Hepatic stellate cell (primary cell): ENCODE measurements around the gene GABRR2.
A peak's percentile ranks its signal among the peaks of the same experiment; 100 is the strongest.
"Not testable (repeated sequence)": the region's sequence is repeated elsewhere in the genome, so short reads cannot be mapped to it uniquely, and the experiment has no call there.

Experiments
- DNase-seq: peaks from one replicate; pipeline ENCODE4 v3.0.0; 2011; ENCODE audit warnings: low spot score

The GABRR2 gene

DNA sequence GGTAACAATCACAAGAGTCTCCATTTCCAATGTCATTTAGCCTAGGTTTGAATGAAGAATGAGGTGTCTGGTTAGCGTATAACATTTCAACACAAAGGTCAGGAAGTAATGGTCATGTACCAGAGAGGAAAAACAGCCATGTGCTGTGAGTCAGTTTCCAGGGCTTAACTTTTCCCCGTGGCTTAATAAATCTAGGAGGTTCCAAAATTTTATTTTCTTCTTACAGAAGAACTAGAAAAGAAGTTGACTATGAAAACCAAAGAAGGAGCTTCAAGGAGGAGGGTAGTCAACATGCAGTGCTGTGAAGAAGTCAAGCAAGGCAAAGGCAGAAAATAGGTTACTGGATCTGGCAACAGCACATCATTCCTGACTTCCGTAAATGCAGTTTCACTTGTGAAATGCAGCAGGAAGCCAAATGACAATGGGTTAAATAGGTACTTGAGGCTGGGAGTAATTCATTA lies 8.4 kb upstream of the GABRR2 start:
- no peak for DNase-seq

DNA sequence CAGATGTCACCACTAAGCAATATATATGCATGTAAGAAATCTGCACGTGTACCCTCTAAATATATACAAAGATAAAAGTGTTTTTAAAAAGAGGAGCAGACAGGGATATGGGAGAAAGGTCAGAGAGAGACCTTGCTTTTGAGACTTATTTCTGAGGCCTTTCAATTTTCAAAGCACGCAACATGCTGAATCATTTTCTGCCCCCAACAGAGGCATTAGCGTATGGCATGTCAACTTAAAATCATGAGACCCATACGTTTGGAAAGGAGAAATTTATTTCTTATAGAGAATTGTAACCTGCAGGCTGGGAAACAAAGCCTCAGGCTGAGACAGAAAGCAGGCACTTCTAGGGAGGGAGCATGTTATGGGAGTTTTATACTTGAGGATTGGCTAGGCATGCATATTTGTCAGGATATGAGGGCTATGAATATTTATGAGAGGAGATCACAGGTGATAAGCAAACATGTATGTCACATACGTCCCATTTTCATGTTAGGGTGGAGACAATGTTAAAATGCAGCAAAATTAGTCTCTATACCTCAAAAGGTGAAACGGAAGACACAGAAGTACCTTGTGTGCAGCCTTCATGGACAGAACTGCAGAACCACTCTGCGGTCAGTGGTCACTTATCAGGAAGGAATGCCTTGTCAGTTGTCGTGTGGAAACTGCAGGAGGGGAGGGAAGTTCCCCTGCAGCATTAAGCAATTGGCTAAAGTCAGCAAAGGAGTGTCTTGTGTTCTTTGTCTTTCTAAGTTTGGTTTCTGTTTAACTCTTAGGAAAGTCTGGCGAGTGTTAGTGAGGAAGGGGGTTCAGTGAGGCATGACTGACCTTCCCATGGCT lies 6.3 kb upstream of the GABRR2 start:
- DNase-seq, result no peak

DNA sequence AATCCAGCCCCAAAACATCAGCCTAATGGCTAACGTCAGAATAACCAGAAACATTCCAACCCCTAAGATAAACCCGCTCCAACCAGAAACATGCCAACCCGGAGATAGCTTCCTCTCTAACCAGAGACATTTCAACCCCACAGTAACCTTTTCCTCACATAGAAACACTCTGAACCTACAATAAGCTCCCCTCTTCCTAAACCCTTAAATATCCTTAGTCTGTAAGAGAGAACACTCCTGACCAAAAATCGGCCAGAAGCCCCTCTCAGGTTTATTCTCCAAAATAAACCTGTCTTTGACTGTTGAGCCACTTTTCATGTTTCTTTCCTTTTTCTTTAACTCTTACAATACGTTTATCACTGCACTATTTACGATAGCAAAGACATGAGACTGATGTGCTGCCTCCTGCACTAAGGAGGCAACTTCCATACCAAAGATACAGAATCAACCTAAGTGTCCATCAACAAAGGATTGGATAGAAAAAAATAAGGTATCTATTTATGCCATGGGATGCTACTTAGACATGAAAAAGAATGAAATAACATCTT lies 5.0 kb upstream of the GABRR2 start:
- no peak for DNase-seq

DNA sequence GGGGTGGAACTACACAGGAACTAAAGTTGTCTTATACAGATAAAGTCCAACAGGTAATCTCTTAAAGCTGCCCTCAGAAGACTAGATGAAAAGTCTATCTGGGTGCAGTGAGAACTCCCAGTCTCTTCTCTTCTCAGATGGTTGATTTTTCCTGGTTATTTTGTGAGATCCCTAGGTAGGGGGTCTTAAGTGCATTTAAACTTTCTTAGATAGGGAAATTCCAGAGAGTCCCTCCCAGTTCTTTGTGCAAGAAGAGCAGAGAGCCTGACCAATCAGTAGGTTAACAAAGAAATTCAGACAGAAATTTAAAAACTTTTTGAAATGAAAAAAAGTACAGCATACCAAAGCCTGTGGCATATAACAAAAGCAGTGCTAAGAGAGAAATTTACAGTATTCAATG lies 2.0 kb upstream of the GABRR2 start:
- no peak for DNase-seq

DNA sequence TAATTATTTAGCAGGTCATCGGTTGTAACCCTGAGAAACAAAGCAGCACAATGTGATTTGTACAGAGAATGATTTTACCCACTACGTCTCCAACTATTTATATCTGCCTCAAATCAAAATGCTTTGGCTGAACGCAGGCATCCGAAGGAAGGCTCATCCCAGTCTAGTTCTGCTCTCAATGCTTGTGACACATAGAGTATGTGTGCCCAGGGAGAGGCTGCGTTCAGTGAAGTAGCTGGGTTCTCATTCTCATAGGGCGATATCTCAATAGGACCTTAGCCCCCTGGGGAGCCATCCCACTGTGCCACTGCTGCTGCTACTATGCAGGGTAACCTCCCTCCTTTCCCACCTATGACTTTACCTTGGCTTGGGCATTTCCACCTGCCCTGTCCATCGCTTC lies 407 bp downstream of the GABRR2 start:
- no peak for DNase-seq

DNA sequence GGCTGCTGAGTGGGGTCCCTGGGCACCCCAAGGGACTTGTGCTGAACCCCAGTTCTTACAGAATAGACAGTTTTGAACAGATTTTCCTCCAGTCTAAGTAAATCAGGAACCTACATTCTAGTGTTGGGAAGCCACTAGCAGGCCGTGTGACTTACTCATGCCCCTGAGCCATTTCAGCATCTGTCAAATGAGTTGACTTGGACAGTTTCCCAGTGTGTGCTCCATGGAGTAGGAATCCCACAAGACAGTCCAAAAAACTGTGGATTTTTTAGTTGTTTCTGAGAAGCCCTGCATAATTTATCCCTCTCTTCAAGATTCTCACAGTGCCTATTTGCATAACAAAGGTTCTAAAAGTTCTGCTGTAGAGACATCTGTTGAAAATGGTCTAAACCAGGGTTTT lies 2.1 kb downstream of the GABRR2 start:
- DNase-seq, result peak; percentile 79

DNA sequence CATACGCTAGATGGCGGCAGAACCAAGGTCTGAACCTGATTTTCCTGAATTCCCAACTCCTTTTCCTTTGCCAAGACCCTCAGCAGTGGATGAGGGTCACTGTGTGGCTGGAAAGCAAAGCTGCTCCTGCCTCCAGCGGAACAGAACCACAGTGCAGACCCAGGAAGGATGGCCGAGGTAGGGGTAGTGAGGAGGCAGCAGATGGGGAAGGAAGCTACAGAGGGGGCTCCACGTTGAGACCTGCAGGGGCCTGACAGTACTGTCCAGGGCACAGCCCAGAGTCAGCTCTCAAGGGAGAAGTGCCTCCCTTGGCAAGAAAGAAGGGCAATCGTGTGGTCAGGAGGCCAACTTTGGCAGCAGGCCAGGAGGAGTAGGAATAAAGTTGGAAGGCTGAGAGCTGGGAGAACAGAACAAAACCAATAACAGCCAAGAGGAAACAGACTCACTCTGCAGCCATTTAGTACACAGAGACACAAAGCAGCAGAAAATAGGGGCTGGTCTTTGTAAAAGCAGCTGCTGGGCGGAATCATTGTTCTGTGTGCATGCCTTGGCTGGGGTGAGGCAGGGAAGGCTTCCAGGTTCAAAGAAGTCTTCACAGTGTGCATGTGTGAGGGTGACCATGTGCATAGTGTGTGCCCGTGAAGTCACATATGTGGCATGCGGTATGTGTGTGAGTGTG lies 3.1 kb downstream of the GABRR2 start:
- DNase-seq, result peak; percentile 31

DNA sequence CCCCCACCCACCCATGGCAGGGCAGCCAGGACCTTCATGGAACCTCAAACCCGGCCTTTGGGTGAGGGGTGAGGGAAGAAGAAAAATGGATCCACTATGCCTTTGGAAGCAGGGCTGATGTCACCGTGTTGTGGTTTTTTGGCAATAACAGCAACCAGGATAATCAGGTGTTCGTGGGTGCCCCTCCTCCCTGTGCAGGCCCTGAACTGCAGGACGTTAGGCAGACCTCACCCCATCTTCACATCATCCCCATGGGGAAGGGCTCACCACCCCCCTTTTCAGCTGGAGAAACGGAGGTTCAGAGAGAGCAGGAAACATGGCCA lies 3.6 kb downstream of the GABRR2 start:
- no peak for DNase-seq

DNA sequence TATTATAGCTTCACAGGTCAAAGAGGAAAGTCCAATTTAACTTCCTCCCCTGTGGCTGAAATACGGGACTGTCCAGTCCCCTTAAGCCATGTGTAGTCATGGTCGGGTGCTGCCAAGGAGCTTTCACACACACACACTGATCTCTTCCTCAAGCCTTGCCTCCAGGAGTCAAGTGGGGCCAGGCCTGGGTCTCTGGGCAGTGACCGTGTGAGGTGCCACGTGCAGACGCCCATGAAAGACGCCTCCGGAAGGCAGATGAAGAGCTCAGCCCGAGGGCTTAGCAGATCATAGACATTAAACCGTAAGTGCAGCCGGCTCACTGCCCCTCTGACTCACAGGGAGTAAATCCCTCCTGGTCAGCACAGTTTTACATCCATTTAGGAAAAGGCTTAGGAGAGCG lies 4.2 kb downstream of the GABRR2 start:
- DNase-seq, result peak; percentile 35

DNA sequence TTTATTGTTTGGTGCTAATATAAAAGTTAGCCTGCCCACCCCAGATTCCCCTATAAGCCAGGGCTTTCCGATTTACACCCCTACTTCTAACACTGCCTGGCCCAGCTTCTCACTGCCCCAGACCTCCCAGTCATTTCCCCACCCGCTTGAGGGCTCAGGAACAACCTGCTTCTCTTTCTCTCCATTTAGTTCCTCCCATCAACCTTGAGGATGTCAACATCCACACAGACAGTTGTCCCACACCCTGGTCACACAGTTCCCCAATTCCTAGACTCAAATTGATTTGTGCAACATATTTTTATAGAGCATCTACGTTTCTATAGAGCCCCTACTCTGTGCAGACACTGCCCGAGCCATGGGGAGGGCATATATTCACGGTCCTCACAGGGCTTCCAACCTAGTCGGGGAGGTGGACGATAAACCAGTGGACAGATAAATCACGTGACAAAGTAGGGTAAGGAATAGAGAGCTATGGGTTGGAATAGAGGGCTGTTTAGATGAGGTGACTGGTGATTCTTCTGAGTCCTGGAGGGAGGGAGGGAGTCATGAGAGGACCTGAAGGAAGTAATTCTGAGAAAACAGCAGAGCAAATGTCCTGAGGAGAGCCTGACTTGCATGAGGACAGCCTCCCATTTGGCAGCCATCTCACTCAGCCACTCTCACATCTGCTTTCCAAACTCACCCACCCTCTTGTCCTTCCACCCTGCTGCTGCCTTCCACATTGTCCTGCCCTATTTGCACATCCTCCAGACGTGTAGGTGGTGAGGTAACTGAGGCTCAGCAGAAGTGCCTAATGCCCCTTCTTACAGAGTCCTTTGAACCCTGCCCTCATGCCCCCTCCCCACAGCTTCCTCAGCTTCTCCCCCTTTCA lies 6.3 kb downstream of the GABRR2 start:
- DNase-seq, result no peak

DNA sequence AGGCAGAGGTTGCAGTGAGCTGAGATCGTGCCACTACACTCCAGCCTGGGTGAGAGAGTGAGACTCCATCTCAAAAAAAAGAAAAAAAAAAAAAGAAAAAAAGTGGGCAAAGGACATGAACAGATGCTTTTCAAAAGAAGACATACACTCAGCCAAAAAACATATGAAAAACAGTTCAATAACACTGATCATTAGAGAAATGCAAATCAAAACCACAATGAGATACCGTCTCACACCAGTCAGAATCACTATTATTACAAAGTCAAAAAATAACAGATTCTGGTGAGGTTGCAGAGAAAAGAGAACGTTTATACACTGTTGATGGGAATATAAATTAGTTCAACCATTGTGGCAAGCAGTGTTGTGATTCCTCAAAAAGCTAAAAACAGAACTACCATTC lies 10.6 kb downstream of the GABRR2 start:
- DNase-seq, result not testable (repeated sequence)

DNA sequence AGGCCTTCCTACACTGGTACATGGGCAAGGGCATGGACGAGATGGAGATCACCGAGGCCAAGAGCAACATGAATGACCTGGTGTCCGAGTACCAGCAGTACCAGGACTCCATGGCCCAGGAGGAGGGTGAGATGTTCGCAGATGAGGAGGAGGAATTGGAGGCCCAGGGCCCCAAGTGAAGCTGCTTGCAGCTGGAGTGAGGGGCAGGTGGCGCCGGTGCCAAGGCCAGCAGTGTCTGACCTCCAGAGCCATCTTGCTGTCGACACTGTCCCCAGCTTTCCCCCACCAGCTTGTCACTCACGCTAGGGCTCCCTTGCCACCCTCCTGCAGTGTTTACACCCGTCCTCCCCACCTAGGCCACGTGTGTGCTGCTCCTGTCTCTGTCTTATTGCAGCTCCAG lies 12.2 kb downstream of the GABRR2 start:
- DNase-seq, result no peak

DNA sequence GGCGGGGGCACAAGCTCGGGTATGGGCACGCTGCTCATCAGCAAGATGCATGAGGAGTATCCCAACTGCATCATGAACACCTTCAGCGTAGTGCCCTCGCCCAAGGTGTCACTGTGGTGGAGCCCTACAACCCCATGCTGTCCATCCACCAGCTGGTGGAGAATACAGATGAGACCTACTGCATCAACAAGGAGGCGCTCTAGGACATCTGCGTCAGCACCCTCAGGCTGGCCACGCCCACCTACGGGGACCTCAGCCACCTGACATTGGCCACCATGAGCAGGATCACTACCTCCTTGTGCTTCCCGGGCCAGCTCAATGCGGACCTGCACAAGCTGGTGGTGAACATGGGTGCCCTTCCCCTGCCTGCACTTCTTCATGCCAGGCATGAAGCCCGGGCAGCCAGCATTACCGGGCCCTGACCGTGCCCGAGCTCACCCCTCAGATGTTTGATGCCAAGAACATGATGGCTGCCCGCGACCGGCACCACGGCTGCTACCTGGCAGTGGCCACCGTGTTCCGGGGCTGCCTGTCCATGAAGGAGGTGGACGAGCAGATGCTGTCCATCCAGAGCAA lies 12.8 kb downstream of the GABRR2 start:
- no peak for DNase-seq

DNA sequence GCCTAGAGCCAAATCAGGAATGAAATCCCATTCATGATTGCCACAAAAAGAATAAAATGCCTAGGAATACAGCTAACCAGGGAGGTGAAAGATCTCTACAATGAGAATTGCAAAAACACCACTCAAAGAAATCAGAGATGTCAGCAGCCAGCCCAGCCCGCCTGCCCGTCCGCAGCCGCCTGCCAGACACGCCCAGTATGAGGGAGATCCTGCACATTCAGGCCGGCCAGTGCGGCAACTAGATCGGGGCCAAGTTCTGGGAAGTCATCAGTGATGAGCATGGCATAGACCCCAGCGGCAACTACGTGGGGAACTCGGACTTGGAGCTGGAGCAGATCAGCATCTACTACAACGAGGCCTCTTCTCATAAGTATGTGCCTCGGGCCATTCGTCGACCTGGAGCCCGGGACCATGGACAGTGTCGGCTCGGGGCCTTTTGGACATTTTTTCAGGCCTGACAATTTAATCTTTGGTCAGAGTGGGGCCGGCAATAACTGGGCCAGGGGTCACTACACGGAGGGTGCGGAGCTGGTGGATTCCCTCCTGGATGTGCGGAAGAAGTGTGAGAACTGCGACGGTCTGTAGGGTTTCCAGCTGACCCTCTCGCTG lies 13.4 kb downstream of the GABRR2 start:
- DNase-seq, result no peak

DNA sequence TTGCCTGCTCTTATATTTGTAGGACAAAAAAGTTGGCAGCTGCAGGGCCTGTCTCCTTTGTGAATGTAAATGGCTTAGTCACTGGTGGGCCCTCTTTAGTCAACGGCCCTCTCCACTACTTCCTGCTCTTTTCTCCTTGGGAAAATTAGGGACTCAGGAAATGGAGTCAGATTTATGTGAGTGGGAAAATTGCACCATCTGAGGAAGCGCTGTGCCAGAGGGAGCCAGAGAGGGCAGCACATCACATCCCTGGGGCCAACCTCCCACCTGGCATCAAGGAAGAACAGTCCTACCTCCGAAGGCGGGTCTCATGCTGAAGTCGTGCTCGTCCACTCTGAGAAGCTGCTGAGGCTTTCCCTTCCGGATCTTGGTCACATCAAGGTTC lies 15.6 kb downstream of the GABRR2 start:
- DNase-seq, result no peak

DNA sequence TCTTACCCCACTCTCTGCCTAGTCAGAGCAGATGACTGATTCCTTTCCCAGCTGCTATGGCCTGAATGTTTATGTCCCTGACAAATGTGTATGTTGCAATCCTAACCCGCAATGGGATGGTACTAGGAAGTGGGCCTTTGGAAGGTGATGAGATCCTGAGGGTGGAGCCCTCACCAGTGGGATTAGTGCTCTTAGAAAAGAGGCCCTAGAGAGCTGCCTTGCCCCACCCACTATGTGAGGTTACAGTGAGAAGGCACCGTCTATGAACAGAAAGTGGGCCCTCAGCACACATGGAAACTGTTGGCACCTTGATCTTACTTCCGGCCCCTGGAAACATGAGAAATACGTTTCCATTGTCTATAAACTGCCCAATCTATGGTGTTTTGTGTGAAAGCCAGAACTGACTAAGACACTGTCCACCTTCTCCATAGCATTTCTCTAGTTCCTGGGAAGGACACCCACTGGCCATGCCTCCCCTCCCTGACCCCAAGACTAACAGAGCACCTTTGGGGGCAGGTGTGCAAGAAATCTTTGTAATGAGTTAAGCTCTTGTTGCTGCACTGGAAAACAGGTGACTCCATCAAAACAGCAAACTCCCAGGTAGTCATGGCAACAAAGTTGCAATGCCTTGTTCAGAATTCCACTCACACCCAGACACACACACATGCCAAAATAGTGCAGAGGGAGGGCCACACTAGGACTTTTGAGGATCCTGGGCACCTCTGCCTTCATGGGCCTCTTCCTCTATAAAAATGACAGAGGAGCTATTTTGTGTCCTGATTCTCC lies 16.2 kb downstream of the GABRR2 start:
- no peak for DNase-seq

DNA sequence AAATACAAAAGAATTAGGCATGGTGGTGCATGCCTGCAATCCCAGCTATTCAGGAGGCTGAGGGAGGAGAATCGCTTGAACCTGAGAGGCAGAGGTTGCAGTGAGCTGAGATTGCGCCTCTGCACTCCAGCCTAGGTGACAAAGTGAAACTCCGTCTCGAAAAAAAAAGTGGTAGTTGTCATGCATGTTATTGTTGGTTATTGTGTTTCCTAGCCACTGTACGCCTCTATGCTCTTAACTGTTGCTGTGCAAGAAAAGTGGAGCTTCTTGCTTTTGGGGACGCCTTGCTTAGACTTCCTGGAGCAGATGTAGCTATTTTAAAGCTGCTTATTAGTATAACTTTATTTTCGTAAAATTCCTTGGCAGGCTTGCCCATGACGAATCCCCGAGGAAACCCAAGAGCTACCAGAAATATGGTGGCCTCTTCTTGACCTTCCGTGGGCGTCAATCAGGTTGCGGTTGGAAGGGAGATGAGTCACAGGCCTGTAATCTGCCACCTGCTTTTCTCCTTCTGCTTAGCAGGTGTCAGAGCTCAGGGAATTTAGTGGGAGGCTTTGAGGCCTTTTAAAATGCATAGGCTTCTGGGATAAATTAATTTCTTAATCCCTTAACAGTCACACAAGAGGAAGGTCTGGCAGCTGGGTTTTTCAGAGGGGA lies 17.3 kb downstream of the GABRR2 start:
- DNase-seq, result peak; percentile 85

DNA sequence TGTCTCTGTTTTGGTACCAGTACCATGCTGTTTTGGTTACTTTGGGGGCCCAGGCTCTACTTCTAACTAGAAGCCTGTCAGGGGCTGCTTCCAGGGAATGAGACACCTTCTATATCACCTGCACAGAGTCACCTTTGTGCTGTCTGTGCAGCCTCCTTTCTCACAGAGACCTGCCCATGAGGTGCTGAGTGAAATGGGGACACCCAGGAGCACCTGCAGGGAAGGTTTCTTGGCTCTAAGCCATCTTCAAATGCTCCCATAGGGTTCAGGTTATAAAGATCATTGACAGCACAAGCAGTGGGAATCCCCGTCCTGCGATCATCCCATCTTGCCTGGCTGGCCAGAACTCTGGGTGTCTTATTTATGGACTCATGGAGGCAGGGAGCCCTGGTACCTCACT lies 19.1 kb downstream of the GABRR2 start:
- DNase-seq, result no peak

DNA sequence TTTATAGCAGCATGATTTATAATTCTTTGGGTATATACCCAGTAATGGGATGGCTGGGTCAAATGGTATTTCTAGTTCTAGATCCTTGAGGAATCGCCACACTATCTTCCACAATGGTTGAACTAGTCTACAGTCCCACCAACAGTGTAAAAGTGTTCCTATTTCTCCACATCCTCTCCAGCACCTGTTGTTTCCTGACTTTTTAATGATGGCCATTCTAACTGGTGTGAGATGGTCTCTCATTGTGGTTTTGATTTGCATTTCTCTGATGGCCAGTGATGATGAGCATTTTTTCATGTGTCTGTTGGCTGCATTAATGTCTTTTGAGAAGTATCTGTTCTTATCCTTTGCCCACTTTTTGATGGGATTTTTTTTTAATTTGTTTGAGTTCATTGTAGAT lies 20.0 kb downstream of the GABRR2 start:
- not testable (repeated sequence) for DNase-seq

DNA sequence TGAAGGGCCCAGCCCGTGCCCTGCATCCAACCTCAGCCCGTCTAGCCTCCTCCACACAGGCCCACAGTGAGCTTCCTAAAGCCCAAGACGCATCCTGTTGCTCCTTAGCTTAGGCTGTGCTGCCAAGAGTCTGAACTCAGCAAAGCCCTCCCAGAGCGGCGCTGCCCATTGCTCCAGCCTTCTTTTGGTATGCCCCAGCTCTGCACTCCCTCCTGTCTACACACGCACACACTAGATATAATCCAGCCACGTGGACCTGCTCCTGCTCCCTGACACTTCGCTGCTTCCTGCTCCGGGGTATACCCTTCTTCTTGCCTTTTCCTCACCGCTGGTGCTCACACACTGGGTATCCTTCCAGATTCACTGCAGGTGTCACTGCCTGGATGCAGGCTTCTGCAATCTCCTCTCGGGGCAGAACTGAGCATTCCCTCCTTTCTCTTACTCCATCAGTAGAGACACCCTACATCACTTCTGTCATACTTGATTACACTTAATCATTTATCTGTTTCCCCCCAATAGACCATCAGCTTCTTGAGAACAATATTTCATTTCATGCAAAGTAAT lies 23.8 kb downstream of the GABRR2 start:
- DNase-seq, result no peak
